Ovary (tissue), 3 donors: ENCODE results near the gene SLC10A1.

Experiments
- CTCF ChIP-seq, 3 donors: fragments of 450-650 bp in 2 of 3; fragments of 200-600 bp in 1 of 3; IDR thresholded peaks; one replicate each; pipeline versions ENCODE4 v1.5.1 to v1.8.0; 2016 to 2022; ENCODE audit warnings: antibody characterized with exemption in 3 of 3, mild to moderate bottlenecking in 1 of 3
- EP300 ChIP-seq: sonication (generic); formaldehyde crosslinking; IDR thresholded peaks from one replicate; pipeline ENCODE4 v1.6.1; 2017; ENCODE audit warnings: antibody characterized with exemption
- donor health status: DM: no; HTN: no; CAD: no.

GRCh38 chr14:69804902-69805301, 7.9 kb upstream of the SLC10A1 start:
- TF ChIP-seq CTCF (IDR thresholded peaks at IDR 0.05), result no peak
- no peak for TF ChIP-seq EP300
